Naive thymus-derived CD4-positive, alpha-beta T cell (primary cell): Measurements from ENCODE around the gene SLC4A1AP. TPM values are rescaled to one million over a fixed set of nuclear protein-coding genes. Genes with fewer than 3 reads are reported as not detected.
A peak's percentile ranks its signal among the peaks of the same experiment; 100 is the strongest.

ENCODE experiments used
- ATAC-seq: fragments of 150-1000 bp; cut with Tn5 transposase; 2 replicates; pipeline ENCODE4 v1.10.0; 2021; ENCODE audit warnings: mild to moderate bottlenecking, moderate library complexity
- CTCF ChIA-PET: fragments of 350-600 bp; sonication (Branson Sonifier 250); formaldehyde crosslinking; loops from one replicate; lab custom pipeline; 2021; ENCODE audit warnings: antibody characterized with exemption; lab: Charles Lee
- POLR2A ChIA-PET: fragments of 350-600 bp; sonication (Branson Sonifier 250); formaldehyde crosslinking; loops from one replicate; lab custom pipeline; 2021; ENCODE audit warnings: antibody characterized with exemption, inconsistent platforms; lab: Charles Lee
- DNase-seq, 9 donors: peaks; one replicate each; pipeline versions ENCODE4 v3.0.0 to v3.0.0-alpha.2; 2020 to 2022; ENCODE audit warnings: mixed read lengths in 1 of 9
- H3K27ac ChIP-seq: one replicate; pipeline ENCODE4 v1.7.0; 2013; ENCODE audit warnings: mild to moderate bottlenecking, low read depth, low read length, moderate library complexity
- H3K27me3 ChIP-seq, 2 donors: one replicate each; pipeline ENCODE4 v1.7.0; 2013; ENCODE audit warnings: low read length in 2 of 2, mild to moderate bottlenecking in 2 of 2, moderate library complexity in 2 of 2; ENCODE audit not compliant: control insufficient read depth in 2 of 2, insufficient read depth in 2 of 2
- H3K36me3 ChIP-seq, 3 experiments: 1 replicate in 2 of 3; 2 replicates in 1 of 3; pipeline ENCODE4 v1.7.0; 2013; ENCODE audit warnings: low read length in 3 of 3, mild to moderate bottlenecking in 3 of 3, moderate library complexity in 1 of 3; ENCODE audit not compliant: insufficient read depth in 3 of 3, control insufficient read depth in 2 of 3
- H3K4me1 ChIP-seq, 2 donors: one replicate each; pipeline ENCODE4 v1.7.0; 2013; ENCODE audit warnings: low read length in 2 of 2, mild to moderate bottlenecking in 2 of 2, moderate library complexity in 1 of 2; ENCODE audit not compliant: control insufficient read depth in 2 of 2, insufficient read depth in 2 of 2
- H3K4me3 ChIP-seq: 2 replicates; pipeline ENCODE4 v1.7.0; 2013; ENCODE audit warnings: mild to moderate bottlenecking, low read length
- H3K9me3 ChIP-seq, 3 experiments: 1 replicate in 2 of 3; 2 replicates in 1 of 3; pipeline ENCODE4 v1.7.0; 2013; ENCODE audit warnings: low read length in 3 of 3; ENCODE audit not compliant: control insufficient read depth in 2 of 3
- H3K27ac Mint-ChIP-seq, 9 donors: one replicate each; pipeline ENCODE4 v1.8.0; 2020 to 2022; ENCODE audit warnings: mixed read lengths in 9 of 9, mild to moderate bottlenecking in 8 of 9, moderate library complexity in 5 of 9, inconsistent platforms in 2 of 9
- H3K27me3 Mint-ChIP-seq, 5 donors: one replicate each; pipeline ENCODE4 v1.8.0; 2021 to 2022; ENCODE audit warnings: mixed read lengths in 5 of 5, mild to moderate bottlenecking in 1 of 5
- H3K36me3 Mint-ChIP-seq, 5 donors: one replicate each; pipeline ENCODE4 v1.8.0; 2020 to 2022; ENCODE audit warnings: mixed read lengths in 5 of 5, mild to moderate bottlenecking in 3 of 5, inconsistent platforms in 1 of 5
- H3K4me1 Mint-ChIP-seq, 7 donors: one replicate each; pipeline ENCODE4 v1.8.0; 2020 to 2022; ENCODE audit warnings: mixed read lengths in 7 of 7, mild to moderate bottlenecking in 3 of 7, inconsistent platforms in 1 of 7
- H3K4me3 Mint-ChIP-seq, 10 donors: one replicate each; pipeline ENCODE4 v1.8.0; 2020 to 2022; ENCODE audit warnings: mild to moderate bottlenecking in 10 of 10, mixed read lengths in 10 of 10, moderate library complexity in 6 of 10, inconsistent platforms in 2 of 10
- H3K9me3 Mint-ChIP-seq, 11 donors: one replicate each; pipeline ENCODE4 v1.8.0; 2020 to 2022; ENCODE audit warnings: mixed read lengths in 11 of 11, mild to moderate bottlenecking in 4 of 11, inconsistent platforms in 1 of 11, moderate library complexity in 1 of 11
- intact Hi-C, 2 donors: fragments of 100-400 bp; cut with micrococcal nuclease; formaldehyde crosslinking; loops; one replicate each; pipeline ENCODE4 v1.15.1; 2023
- polyA plus RNA-seq, 2 donors: library from polyadenylated mRNA; unstranded; fragments of 300-500 nt; fragmentation: Illumina TruSeq; gene quantifications; one replicate each; pipeline ENCODE4 v1.2.3, GENCODE V29; 2021
- total RNA-seq, 6 experiments: library from RNA in 5 of 6; stranded (reverse) in 5 of 6; gene quantifications; 1 replicate in 5 of 6; 2 replicates in 1 of 6; pipeline ENCODE4 v1.2.3 and lab custom pipeline; 2021 to 2026

SLC4A1AP gene
- total and polyA plus RNA-seq, 7 experiments from 2014 or later: 14.7 to 37.6 (median 24.7) TPM

- Mint-ChIP-seq H3K4me1 (peaks cover 6 to 25% (median 14%) of the 10 kb centered on the region in 7 donors), H3K27me3 (peaks cover 0 to 2% (median 0%) of the 10 kb centered on the region in 5 donors), H3K27ac (peak overlapping the region in 1 of 9 donors; percentile 71), H3K4me3 (peak overlapping the region in 9 of 10 donors; percentile 7 to 74 (median 49)), H3K9me3 (peaks cover 0 to 3% (median 0%) of the 10 kb centered on the region in 11 donors), H3K36me3 (peaks cover 0 to 1% (median 0%) of the 10 kb centered on the region in 5 donors)
- no peak for ATAC-seq
- intact Hi-C loops: no loop called here
- ChIA-PET CTCF (interaction anchor here (1.2 kb wide), 1 partner anchor 53 kb away, joined by 4 read pairs; no protein-coding TSS in a partner anchor), POLR2A (interaction anchor here (0.8 kb wide), 1 partner anchor 11 kb away, joined by 3 read pairs; no protein-coding TSS in a partner anchor)
- Histone ChIP-seq H3K27me3 (no peaks in the 10 kb centered on the region), H3K27ac (no peak overlapping the region), H3K4me3 (no peak overlapping the region), H3K9me3 (no peaks in the 10 kb centered on the region), H3K4me1 (peaks cover 5 to 15% of the 10 kb centered on the region in 2 donors), H3K36me3 (no peaks in the 10 kb centered on the region)
- no peak for DNase-seq
These were observed 73.2 kb downstream of the SLC4A1AP start for GRCh38 chr2:27736890-27737204.

- ChIA-PET CTCF (no interaction called here), POLR2A (interaction anchor here (0.8 kb wide), 1 partner anchor 12 kb away, joined by 3 read pairs; no protein-coding TSS in a partner anchor)
- Mint-ChIP-seq H3K36me3 (peaks cover 0 to 1% (median 0%) of the 10 kb centered on the region in 5 donors), H3K27me3 (peaks cover 0 to 2% (median 0%) of the 10 kb centered on the region in 5 donors), H3K4me3 (no peak overlapping the region), H3K4me1 (peaks cover 6 to 25% (median 14%) of the 10 kb centered on the region in 7 donors), H3K27ac (no peak overlapping the region), H3K9me3 (peaks cover 0 to 3% (median 0%) of the 10 kb centered on the region in 11 donors)
- no peak overlapping the region for H3K27ac ChIP-seq
- DNase-seq (no peak), ATAC-seq (no peak)
- intact Hi-C loops: no loop called here
- no peak overlapping the region for H3K4me3 ChIP-seq
- no peaks in the 10 kb centered on the region for H3K36me3 ChIP-seq
- peaks cover 5 to 15% of the 10 kb centered on the region in 2 donors for H3K4me1 ChIP-seq
- H3K9me3 ChIP-seq: no peaks in the 10 kb centered on the region
- no peaks in the 10 kb centered on the region for H3K27me3 ChIP-seq
These were observed 74.1 kb downstream of the SLC4A1AP start for GRCh38 chr2:27737676-27738348.

GRCh38 chr2:27738349-27739057 is 74.8 kb downstream of the SLC4A1AP start:
- Histone ChIP-seq H3K4me1 (peaks cover 5 to 15% of the 10 kb centered on the region in 2 donors), H3K4me3 (no peak overlapping the region), H3K36me3 (no peaks in the 10 kb centered on the region), H3K27ac (no peak overlapping the region), H3K27me3 (no peaks in the 10 kb centered on the region), H3K9me3 (no peaks in the 10 kb centered on the region)
- Mint-ChIP-seq H3K4me1 (peaks cover 6 to 25% (median 14%) of the 10 kb centered on the region in 7 donors), H3K27me3 (peaks cover 0 to 3% (median 0%) of the 10 kb centered on the region in 5 donors), H3K27ac (peak overlapping the region in 1 of 9 donors; percentile 44), H3K9me3 (peaks cover 0 to 3% (median 0%) of the 10 kb centered on the region in 11 donors), H3K4me3 (no peak overlapping the region), H3K36me3 (no peaks in the 10 kb centered on the region)
- intact Hi-C loops: no loop called here
- ChIA-PET POLR2A (no interaction called here), CTCF (no interaction called here)
- ATAC-seq: no peak
- no peak for DNase-seq

GRCh38 chr2:27739058-27739373 is 75.3 kb downstream of the SLC4A1AP start:
- Histone ChIP-seq H3K27me3 (no peaks in the 10 kb centered on the region), H3K4me1 (peaks cover 5 to 15% of the 10 kb centered on the region in 2 donors), H3K4me3 (no peak overlapping the region), H3K27ac (no peak overlapping the region), H3K36me3 (no peaks in the 10 kb centered on the region), H3K9me3 (no peaks in the 10 kb centered on the region)
- intact Hi-C loops: no loop called here
- ChIA-PET POLR2A (no interaction called here), CTCF (no interaction called here)
- no peak for DNase-seq
- Mint-ChIP-seq H3K27me3 (peaks cover 0 to 3% (median 0%) of the 10 kb centered on the region in 5 donors), H3K9me3 (peaks cover 0 to 3% (median 0%) of the 10 kb centered on the region in 11 donors), H3K4me3 (no peak overlapping the region), H3K36me3 (no peaks in the 10 kb centered on the region), H3K4me1 (peaks cover 6 to 25% (median 14%) of the 10 kb centered on the region in 7 donors), H3K27ac (no peak overlapping the region)
- no peak for ATAC-seq

GRCh38 chr2:27741673-27742072 is 78.0 kb downstream of the SLC4A1AP start:
- H3K9me3 Mint-ChIP-seq: peaks cover 0 to 6% (median 0%) of the 10 kb centered on the region in 11 donors
- Histone ChIP-seq H3K27me3 (no peaks in the 10 kb centered on the region), H3K27ac (no peak overlapping the region), H3K4me1 (peaks cover 0 to 1% of the 10 kb centered on the region in 2 donors), H3K36me3 (no peaks in the 10 kb centered on the region), H3K9me3 (no peaks in the 10 kb centered on the region), H3K4me3 (no peak overlapping the region)
- H3K36me3 Mint-ChIP-seq: peaks cover 0 to 4% (median 0%) of the 10 kb centered on the region in 5 donors
- H3K27ac Mint-ChIP-seq: peak overlapping the region in 1 of 9 donors; percentile 31
- H3K4me1 Mint-ChIP-seq: peaks cover 0 to 6% (median under 1%) of the 10 kb centered on the region in 7 donors
- intact Hi-C loops: no loop called here
- peaks cover 0 to 13% (median 0%) of the 10 kb centered on the region in 5 donors for H3K27me3 Mint-ChIP-seq
- DNase-seq (no peak), ATAC-seq (no peak)
- POLR2A ChIA-PET: no interaction called here
- CTCF ChIA-PET: no interaction called here
- no peak overlapping the region for H3K4me3 Mint-ChIP-seq

GRCh38 chr2:27742571-27742970 is 78.9 kb downstream of the SLC4A1AP start:
- peak overlapping the region in 1 of 9 donors; percentile 31 for H3K27ac Mint-ChIP-seq
- no peaks in the 10 kb centered on the region for H3K4me1 ChIP-seq
- no peaks in the 10 kb centered on the region for H3K4me1 Mint-ChIP-seq
- H3K4me3 Mint-ChIP-seq: no peak overlapping the region
- H3K27ac ChIP-seq: no peak overlapping the region
- ATAC-seq: no peak
- no peaks in the 10 kb centered on the region for H3K36me3 ChIP-seq
- H3K9me3 Mint-ChIP-seq: peaks cover 0 to 6% (median 0%) of the 10 kb centered on the region in 11 donors
- H3K9me3 ChIP-seq: no peaks in the 10 kb centered on the region
- H3K27me3 Mint-ChIP-seq: peaks cover 0 to 17% (median 0%) of the 10 kb centered on the region in 5 donors
- H3K27me3 ChIP-seq: no peaks in the 10 kb centered on the region
- H3K36me3 Mint-ChIP-seq: peaks cover 0 to 4% (median 0%) of the 10 kb centered on the region in 5 donors
- no peak for DNase-seq
- POLR2A ChIA-PET: no interaction called here
- no peak overlapping the region for H3K4me3 ChIP-seq
- intact Hi-C loops: no loop called here
- CTCF ChIA-PET: no interaction called here
